AG04449 (cell line): ENCODE results near the gene RFX1.

Experiments used
- CTCF ChIA-PET: fragments of 350-600 bp; formaldehyde crosslinking; extraction: SDS; loops from one replicate; lab custom pipeline; 2021; ENCODE audit warnings: antibody characterized with exemption; lab: Yijun Ruan, JAX
- POLR2A ChIA-PET: fragments of 400-600, 350-600 bp; formaldehyde crosslinking; extraction: SDS; loops from one replicate; lab custom pipeline; 2020; ENCODE audit warnings: antibody characterized with exemption, inconsistent platforms; lab: Yijun Ruan, JAX
- DNase-seq: peaks from one replicate; pipeline ENCODE4 v3.0.0-alpha.2; 2010; ENCODE audit warnings: low read depth, low spot score
- H3K4me3 ChIP-seq: 2 replicates; pipeline ENCODE4 v1.5.1; 2011; ENCODE audit warnings: low read depth, mild to moderate bottlenecking, control low read depth, low read length
- CTCF ChIP-seq: IDR thresholded peaks from one replicate; pipeline ENCODE4 v1.5.1; 2011; ENCODE audit warnings: mild to moderate bottlenecking, moderate library complexity, low read length, control low read depth, inconsistent platforms; ENCODE audit not compliant: insufficient read depth; ENCODE audit errors: missing control alignments

RFX1 gene

GRCh38 chr19:13937479-13938300, 68.4 kb downstream of the RFX1 start:
- POLR2A ChIA-PET: interaction anchor here (0.7 to 1.4 kb wide), 5 partner anchors 8 to 65 kb away, joined by 3 to 7 read pairs (median 3); partner anchors contain the start of gene DCAF15
- peak overlapping the region; percentile 68 for H3K4me3 ChIP-seq
- no peak for TF ChIP-seq CTCF
- no peak for DNase-seq
- CTCF ChIA-PET: interaction anchor here (1.0 to 1.9 kb wide), 9 partner anchors 9 to 140 kb away, joined by 3 to 11 read pairs (median 5); partner anchors contain the start of genes DCAF15 and IL27RA

- ChIA-PET CTCF (no interaction called here), POLR2A (no interaction called here)
- no peak overlapping the region; the same call in 1 of the 2 replicates for H3K4me3 ChIP-seq
- no peak for TF ChIP-seq CTCF
- no peak for DNase-seq
These were observed 70.2 kb downstream of the RFX1 start for GRCh38 chr19:13935765-13936510.

GRCh38 chr19:13934785-13935109, 71.4 kb downstream of the RFX1 start:
- no peak for TF ChIP-seq CTCF
- CTCF ChIA-PET: interaction anchor here (1.2 kb wide), 1 partner anchor 138 kb away, joined by 4 read pairs; the partner anchor contains the start of gene MISP3
- H3K4me3 ChIP-seq: no peak overlapping the region
- POLR2A ChIA-PET: no interaction called here
- DNase-seq: no peak

- DNase-seq: no peak
- no peak for TF ChIP-seq CTCF
- ChIA-PET CTCF (interaction anchor here (1.2 kb wide), 2 partner anchors 8 to 99 kb away, joined by 3 read pairs; partner anchors contain the start of gene IL27RA), POLR2A (no interaction called here)
- no peak overlapping the region for H3K4me3 ChIP-seq
These were observed 73.2 kb downstream of the RFX1 start for GRCh38 chr19:13932911-13933393.

- DNase-seq: no peak
- ChIA-PET CTCF (interaction anchor here (0.6 kb wide), 1 partner anchor 143 kb away, joined by 3 read pairs; no protein-coding TSS in a partner anchor), POLR2A (no interaction called here)
These were observed 73.9 kb downstream of the RFX1 start for GRCh38 chr19:13932149-13932637.

More at GRCh38 chr19:13932149-13932637, 73.9 kb downstream of the RFX1 start:
- no peak overlapping the region for H3K4me3 ChIP-seq
- no peak for TF ChIP-seq CTCF
